Thyroid gland (tissue), 4 donors: Measurements from ENCODE around the gene PLPP3. TPM values are rescaled to one million over a fixed set of nuclear protein-coding genes. Genes with fewer than 3 reads are reported as not detected.

Experiments
- DNase-seq, 2 donors: peaks; one replicate each; pipeline ENCODE4 v3.0.0-alpha.2; 2019
- H3K27ac ChIP-seq, 3 donors: fragments of 200-600 bp; sonication (generic); 1 replicate in 2 of 3; 2 replicates in 1 of 3; pipeline ENCODE4 v1.5.1; 2016 to 2019; ENCODE audit warnings: mild to moderate bottlenecking in 1 of 3, moderate library complexity in 1 of 3
- H3K27me3 ChIP-seq: fragments of 200-600 bp; sonication (generic); one replicate; pipeline ENCODE4 v1.5.1; 2019
- H3K36me3 ChIP-seq, 2 donors: fragments of 200-600 bp; sonication (generic); one replicate each; pipeline ENCODE4 v1.5.1; 2016 to 2019
- H3K4me1 ChIP-seq, 2 donors: fragments of 200-600 bp; sonication (generic); one replicate each; pipeline ENCODE4 v1.5.1; 2017 to 2019
- H3K4me3 ChIP-seq, 3 donors: fragments of 200-600 bp; sonication (generic); replicated peaks in 1 of 3; 1 replicate in 2 of 3; 2 replicates in 1 of 3; pipeline ENCODE4 v1.5.1; 2016; ENCODE audit warnings: mild to moderate bottlenecking in 1 of 3
- H3K9me3 ChIP-seq: fragments of 200-600 bp; sonication (generic); one replicate; pipeline ENCODE4 v1.5.1; 2017
- CTCF ChIP-seq, 6 experiments: fragments of 200-600 bp in 3 of 6; fragments of 450-650 bp in 3 of 6; sonication (generic) in 3 of 6; IDR thresholded peaks; one replicate each; pipeline ENCODE4 v1.5.1; 2016 to 2019; ENCODE audit warnings: antibody characterized with exemption in 6 of 6, mild to moderate bottlenecking in 2 of 6, inconsistent platforms in 1 of 6, moderate library complexity in 1 of 6
- POLR2A ChIP-seq, 2 donors: fragments of 450-650 bp; IDR thresholded peaks; one replicate each; pipeline ENCODE4 v1.6.1; 2017; ENCODE audit warnings: antibody characterized with exemption in 2 of 2, mild to moderate bottlenecking in 2 of 2, moderate library complexity in 1 of 2
- WGBS, 2 donors: methylation state at CpG; one replicate each; pipeline ENCODE4 v1.1.5; 2017; 5-methylcytosine and 5-hydroxymethylcytosine counted together
- intact Hi-C: fragments of 100-400 bp; cut with DNase I; formaldehyde crosslinking; loops from one replicate; pipeline ENCODE4 v1.15.1; 2023
- total RNA-seq, 4 donors: library from RNA; depleted of rRNA; stranded (reverse); fragments of >200 nt; gene quantifications; one replicate each; pipeline ENCODE4 v1.2.3, GENCODE V29; 2016

Gene PLPP3
- total RNA-seq, 4 donors from 2014 or later = 257 to 764 (median 675) TPM

- no peak for TF ChIP-seq POLR2A (IDR thresholded peaks at IDR 0.05)
- no peak for TF ChIP-seq CTCF (IDR thresholded peaks at IDR 0.05)
- Histone ChIP-seq H3K27ac (peak overlapping the region; percentile 97 to 98 (median 97)), H3K4me1 (peaks cover 55 to 65% of the 10 kb centered on the region in 2 donors), H3K27me3 (no peaks in the 10 kb centered on the region), H3K9me3 (no peaks in the 10 kb centered on the region), H3K36me3 (no peaks in the 10 kb centered on the region), H3K4me3 (no peak overlapping the region)
- WGBS, 2 donors = 42% methylated on average over 4 of the region's 4 CpGs
- intact Hi-C loops = loop anchor here (10.0 kb wide), 2 partner anchors 48 to 508 kb away; no protein-coding TSS in a partner anchor
- no peak for DNase-seq
Measured at GRCh38 chr1:56572334-56573050, 6.9 kb downstream of the PLPP3 start.

GRCh38 chr1:56571448-56571847 lies 7.9 kb downstream of the PLPP3 start:
- intact Hi-C loops = loop anchor here (10.0 kb wide), 2 partner anchors 47 to 507 kb away; no protein-coding TSS in a partner anchor
- Histone ChIP-seq H3K27ac (peak overlapping the region; percentile 97 to 98 (median 97)), H3K4me3 (no peak overlapping the region), H3K36me3 (no peaks in the 10 kb centered on the region), H3K27me3 (no peaks in the 10 kb centered on the region), H3K4me1 (peaks cover 63 to 74% of the 10 kb centered on the region in 2 donors), H3K9me3 (no peaks in the 10 kb centered on the region)
- DNase-seq = no peak
- 39 to 50% methylated on average over 1 of the region's 1 CpG for WGBS, 2 donors
- TF ChIP-seq CTCF (IDR thresholded peaks at IDR 0.05) (no peak), POLR2A (IDR thresholded peaks at IDR 0.05) (no peak)

- peak overlapping the region; percentile 97 to 98 (median 97) for H3K27ac ChIP-seq
- H3K4me3 ChIP-seq = no peak overlapping the region
- TF ChIP-seq POLR2A (IDR thresholded peaks at IDR 0.05) (peak in 1 of 2 donors; percentile 57), CTCF (IDR thresholded peaks at IDR 0.05) (no peak)
- DNase-seq = peak in 1 of 2 donors; percentile 27
- WGBS, 2 donors = 19 to 46% methylated on average over 5 of the region's 5 CpGs
- intact Hi-C loops = loop anchor here (10.0 kb wide), 2 partner anchors 46 to 506 kb away; no protein-coding TSS in a partner anchor
- peaks cover 68 to 79% of the 10 kb centered on the region in 2 donors for H3K4me1 ChIP-seq
- no peaks in the 10 kb centered on the region for H3K9me3 ChIP-seq
- no peaks in the 10 kb centered on the region for H3K27me3 ChIP-seq
- H3K36me3 ChIP-seq = no peaks in the 10 kb centered on the region
Measured at GRCh38 chr1:56570924-56571372, 8.4 kb downstream of the PLPP3 start.

- peak; percentile 48 to 53 for DNase-seq
- WGBS, 2 donors = 51 to 57% methylated on average over 1 of the region's 1 CpG
- no peaks in the 10 kb centered on the region for H3K36me3 ChIP-seq
- peak overlapping the region; percentile 97 to 98 (median 97) for H3K27ac ChIP-seq
- no peaks in the 10 kb centered on the region for H3K9me3 ChIP-seq
- no peak overlapping the region for H3K4me3 ChIP-seq
- peaks cover 79 to 91% of the 10 kb centered on the region in 2 donors for H3K4me1 ChIP-seq
- intact Hi-C loops = loop anchor here (10.0 kb wide), 2 partner anchors 45 to 505 kb away; no protein-coding TSS in a partner anchor
- TF ChIP-seq POLR2A (IDR thresholded peaks at IDR 0.05) (peak in 1 of 2 donors; percentile 10), CTCF (IDR thresholded peaks at IDR 0.05) (no peak)
- no peaks in the 10 kb centered on the region for H3K27me3 ChIP-seq
Measured at GRCh38 chr1:56569661-56570060, 9.7 kb downstream of the PLPP3 start.

- H3K36me3 ChIP-seq = no peaks in the 10 kb centered on the region
- no peak for TF ChIP-seq POLR2A (IDR thresholded peaks at IDR 0.05)
- TF ChIP-seq CTCF (IDR thresholded peaks at IDR 0.05) = no peak
- H3K9me3 ChIP-seq = no peaks in the 10 kb centered on the region
- 42% methylated on average over 5 of the region's 5 CpGs for WGBS, 2 donors
- peak overlapping the region; percentile 30 to 98 (median 60) for H3K27ac ChIP-seq
- H3K4me3 ChIP-seq = no peak overlapping the region
- intact Hi-C loops = no loop called here
- H3K4me1 ChIP-seq = peaks cover 92 to 93% of the 10 kb centered on the region in 2 donors
- peak in 1 of 2 donors; percentile 33 for DNase-seq
- no peaks in the 10 kb centered on the region for H3K27me3 ChIP-seq
Measured at GRCh38 chr1:56566994-56567393, 12.4 kb downstream of the PLPP3 start.
